Measurements from ENCODE around the gene KRTAP10-8.

DNA sequence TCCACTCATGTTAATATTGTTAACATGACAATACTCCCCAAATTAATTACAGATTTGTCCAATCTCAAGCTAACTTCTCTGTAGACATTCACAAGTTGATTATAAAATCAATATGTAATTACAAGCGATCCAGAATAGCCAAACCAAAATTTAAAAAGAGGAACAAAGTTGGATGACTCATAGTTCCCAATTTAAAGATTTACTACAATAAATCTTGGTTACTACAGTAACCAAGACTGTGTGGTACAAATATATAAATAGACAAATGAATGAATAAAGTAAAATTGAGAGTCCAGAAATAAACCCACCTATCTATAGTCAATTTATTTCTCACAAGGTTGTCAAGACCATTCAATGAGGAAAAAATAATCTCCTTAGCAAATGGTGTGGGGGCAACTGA is 45.5 kb upstream of the KRTAP10-8 start:
- TF ChIP-seq EZH2phosphoT487 (IDR thresholded peaks at IDR 0.05; ENCODE audit: low read length) = no peak
- TF ChIP-seq, protein P1, sequence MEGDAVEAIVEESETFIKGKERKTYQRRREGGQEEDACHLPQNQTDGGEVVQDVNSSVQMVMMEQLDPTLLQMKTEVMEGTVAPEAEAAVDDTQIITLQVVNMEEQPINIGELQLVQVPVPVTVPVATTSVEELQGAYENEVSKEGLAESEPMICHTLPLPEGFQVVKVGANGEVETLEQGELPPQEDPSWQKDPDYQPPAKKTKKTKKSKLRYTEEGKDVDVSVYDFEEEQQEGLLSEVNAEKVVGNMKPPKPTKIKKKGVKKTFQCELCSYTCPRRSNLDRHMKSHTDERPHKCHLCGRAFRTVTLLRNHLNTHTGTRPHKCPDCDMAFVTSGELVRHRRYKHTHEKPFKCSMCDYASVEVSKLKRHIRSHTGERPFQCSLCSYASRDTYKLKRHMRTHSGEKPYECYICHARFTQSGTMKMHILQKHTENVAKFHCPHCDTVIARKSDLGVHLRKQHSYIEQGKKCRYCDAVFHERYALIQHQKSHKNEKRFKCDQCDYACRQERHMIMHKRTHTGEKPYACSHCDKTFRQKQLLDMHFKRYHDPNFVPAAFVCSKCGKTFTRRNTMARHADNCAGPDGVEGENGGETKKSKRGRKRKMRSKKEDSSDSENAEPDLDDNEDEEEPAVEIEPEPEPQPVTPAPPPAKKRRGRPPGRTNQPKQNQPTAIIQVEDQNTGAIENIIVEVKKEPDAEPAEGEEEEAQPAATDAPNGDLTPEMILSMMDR (IDR thresholded peaks at IDR 0.05; ENCODE audit: low read length) = no peak

Data from MM.1S (cell line).